GM21717 (cell line): Measurements from ENCODE around the gene SLC5A3.

ENCODE experiments used
- ATAC-seq: cut with Tn5 transposase; IDR thresholded peaks from one replicate; pipeline ENCODE4 v1.9.1; 2021; ENCODE audit warnings: mild to moderate bottlenecking, moderate library complexity; ENCODE audit not compliant: unreplicated experiment

The SLC5A3 gene

GRCh38 chr21:34094949-34095348 is 21.6 kb downstream of the SLC5A3 start:
- ATAC-seq = no peak

GRCh38 chr21:34097442-34097841 is 24.1 kb downstream of the SLC5A3 start:
- ATAC-seq = no peak

DNA sequence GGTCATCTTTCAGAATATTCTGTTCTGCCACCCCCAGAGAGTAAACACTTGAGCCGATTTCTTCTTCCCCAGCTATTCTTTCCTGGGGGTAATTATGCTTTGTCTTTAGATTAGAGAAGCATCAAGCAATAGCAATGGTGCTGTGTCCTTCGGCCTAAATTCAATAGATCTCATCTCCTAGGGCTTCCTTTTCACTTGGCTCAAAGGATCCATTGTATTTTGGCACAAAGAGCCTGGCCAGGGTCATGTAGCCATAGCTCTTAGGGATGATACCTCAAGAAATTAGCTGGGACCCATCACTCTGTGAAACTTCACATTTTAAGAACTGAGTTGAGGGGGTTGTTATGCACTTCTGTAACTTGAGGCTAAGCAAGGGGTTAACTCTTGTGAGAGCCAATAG is 27.0 kb downstream of the SLC5A3 start:
- ATAC-seq = no peak

- ATAC-seq = no peak
These were observed 27.4 kb downstream of the SLC5A3 start for GRCh38 chr21:34100790-34101189.

GRCh38 chr21:34105947-34106541 is 32.7 kb downstream of the SLC5A3 start:
- ATAC-seq = no peak

- ATAC-seq = no peak
These were observed 34.2 kb downstream of the SLC5A3 start for GRCh38 chr21:34107606-34108005.

DNA sequence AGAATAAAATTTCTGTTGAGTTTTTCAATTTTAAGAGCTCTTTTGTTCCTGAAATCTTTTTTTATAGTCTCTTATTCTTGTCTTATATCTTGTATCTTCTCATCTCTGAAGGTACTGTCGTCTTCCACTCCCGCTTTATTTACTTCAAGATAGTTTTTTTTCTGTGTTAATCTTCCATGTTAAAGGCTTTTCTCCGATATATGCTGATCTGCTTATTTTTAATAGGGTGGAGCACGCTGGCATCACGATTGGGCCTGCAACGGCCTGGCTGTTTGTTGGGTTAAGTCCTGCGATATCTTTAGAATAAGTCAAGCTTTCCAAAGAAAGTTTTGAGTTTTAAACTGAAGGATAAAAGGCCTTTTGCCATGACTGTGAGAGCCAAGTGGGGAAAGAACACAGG is 35.7 kb downstream of the SLC5A3 start:
- ATAC-seq = no peak

GRCh38 chr21:34110594-34111202 is 37.3 kb downstream of the SLC5A3 start:
- ATAC-seq = no peak

DNA sequence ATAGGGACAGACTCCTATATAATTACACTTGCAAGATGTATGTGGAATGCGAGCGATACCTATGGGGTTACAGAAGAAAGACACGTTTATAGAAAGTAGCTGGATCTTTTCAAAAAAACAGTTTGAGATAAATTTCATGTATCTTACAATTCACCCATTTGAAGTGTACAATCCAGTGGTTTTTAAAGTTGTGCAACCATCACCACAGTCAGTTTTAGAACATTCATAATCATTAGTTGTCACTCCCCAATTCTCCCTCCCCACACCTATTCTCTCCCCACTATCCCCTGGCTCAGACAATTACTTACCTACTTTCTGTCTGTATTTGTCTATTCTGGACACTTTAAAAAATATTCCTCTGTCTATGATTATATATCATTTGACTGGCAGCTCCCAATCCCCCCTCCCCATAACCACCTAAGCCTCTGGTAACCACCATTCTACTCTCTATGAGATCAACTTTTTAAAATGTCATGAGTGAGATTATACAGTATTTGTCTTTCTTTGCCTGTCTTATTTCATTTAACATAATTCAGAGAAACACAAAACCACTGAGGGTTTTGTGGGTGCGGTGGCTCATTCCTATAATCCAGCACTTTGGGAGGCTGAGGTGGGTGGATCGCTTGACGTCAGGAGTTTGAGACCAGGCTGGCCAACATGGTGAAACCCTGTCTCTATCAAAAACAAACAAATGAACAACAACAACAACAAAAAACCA is 39.1 kb downstream of the SLC5A3 start:
- ATAC-seq = no peak

DNA sequence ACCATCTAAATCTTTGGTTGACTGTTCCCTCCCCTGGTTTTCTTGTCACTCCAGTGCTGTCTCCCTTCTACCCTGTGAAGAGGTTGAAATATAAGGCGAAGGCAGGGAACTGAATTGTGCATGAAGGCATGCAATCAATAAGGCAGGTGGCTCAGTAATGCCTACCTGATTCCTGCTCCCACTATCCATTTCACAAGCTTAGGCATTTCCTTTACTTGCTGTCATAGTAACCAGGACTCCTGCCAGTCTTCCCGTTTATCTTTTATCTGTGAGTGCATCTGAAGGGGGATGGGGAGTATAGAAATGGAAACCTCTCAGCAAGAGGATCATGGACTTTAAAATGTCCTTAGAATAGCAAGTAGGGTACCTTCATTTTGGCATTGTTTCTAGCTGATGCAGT is 40.5 kb downstream of the SLC5A3 start:
- no peak for ATAC-seq

DNA sequence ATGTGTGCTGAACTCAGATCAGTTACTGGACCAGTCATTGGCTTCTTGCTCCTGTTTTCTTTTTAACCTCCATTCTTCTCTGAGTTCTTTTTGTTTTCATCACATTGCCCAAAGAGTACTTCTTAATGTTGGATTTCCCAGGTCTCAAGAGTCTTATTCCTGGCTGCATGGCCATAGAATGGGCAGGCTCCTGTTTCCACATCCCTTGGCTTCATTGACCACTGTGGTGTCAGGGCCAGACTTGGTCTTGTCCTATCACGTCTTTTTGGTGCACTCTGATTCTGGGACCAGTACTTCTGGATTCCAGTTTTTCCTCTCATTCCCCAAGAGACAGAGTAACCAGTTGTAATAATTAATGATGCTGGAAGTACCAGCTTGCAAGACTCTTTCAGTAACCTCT is 41.8 kb downstream of the SLC5A3 start:
- no peak for ATAC-seq

DNA sequence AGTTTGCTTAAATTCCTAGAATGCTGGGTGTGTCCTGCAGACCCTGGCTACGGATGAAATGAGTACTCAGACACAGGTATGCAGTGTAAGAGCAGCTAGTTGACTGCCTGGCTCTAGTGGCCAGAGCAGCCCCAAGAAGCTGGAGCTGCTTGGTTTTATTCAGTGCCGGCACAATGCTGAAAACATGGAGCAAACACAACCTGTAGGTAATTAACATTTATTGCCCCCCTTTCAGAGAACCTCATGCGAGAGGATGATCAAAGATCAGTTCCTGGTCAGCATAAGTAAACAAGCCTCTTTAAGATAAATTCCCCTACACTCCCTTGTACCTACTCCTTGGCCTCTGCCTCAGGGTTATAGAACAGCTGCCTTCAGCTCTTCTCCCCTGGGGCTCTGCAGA is 43.2 kb downstream of the SLC5A3 start:
- ATAC-seq = no peak

- ATAC-seq = no peak
These were observed 47.5 kb downstream of the SLC5A3 start for GRCh38 chr21:34120867-34121266.

GRCh38 chr21:34122047-34122446 is 48.7 kb downstream of the SLC5A3 start:
- no peak for ATAC-seq
